ENCODE measurements around the gene KCNE1.
"Not testable (repeated sequence)": the region's sequence is repeated elsewhere in the genome, so short reads cannot be mapped to it uniquely, and the experiment has no call there.

Gene KCNE1

DNA sequence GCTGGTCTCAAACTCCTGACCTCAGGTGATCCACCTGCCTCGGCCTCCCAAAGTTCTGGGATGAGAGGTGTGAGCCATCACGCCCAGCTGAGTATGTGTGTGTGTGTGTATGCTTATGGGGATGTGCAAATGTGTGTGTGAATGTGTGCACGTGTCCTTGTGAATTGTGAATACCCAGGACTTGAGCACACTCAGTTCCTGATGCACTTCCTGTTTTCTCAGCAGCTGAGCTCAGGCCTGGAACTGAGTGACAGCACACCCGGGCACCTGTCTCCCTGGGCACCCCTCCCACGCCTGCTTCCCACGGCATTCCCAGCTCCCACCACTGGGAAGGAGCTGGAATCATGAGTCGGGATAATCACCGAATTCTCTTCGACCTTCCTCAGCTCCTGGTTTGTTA, 104.7 kb downstream of the KCNE1 start:
- DNase-seq (ENCODE audit: low read depth): not testable (repeated sequence)

- not testable (repeated sequence) for DNase-seq (ENCODE audit: low read depth)
Measured at GRCh38 chr21:34406676-34407075, 105.3 kb downstream of the KCNE1 start.

GRCh38 chr21:34406102-34406501, 105.9 kb downstream of the KCNE1 start:
- not testable (repeated sequence) for DNase-seq (ENCODE audit: low read depth)

GRCh38 chr21:34405686-34406085, 106.3 kb downstream of the KCNE1 start:
- not testable (repeated sequence) for DNase-seq (ENCODE audit: low read depth)

GRCh38 chr21:34404742-34405141, 107.3 kb downstream of the KCNE1 start:
- not testable (repeated sequence) for DNase-seq (ENCODE audit: low read depth)

DNA sequence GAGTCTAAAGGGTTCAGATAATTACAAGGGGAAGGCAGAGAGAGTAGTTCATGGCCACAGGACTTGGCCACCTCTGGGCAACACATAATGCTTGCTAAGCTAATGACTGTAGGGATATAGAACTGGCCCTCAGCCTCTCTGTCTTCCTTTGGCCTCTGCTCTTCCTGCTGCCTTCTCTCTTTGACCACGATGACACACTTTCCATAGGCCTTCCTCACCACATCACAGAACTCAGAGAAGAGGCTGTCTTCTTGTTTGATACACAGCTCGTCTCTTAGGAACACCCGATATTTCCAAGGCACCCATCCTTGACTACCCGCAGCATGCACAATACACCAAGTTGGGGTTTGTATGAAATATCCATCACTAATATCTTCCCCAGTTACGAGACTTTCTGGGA, 111.5 kb downstream of the KCNE1 start:
- not testable (repeated sequence) for DNase-seq (ENCODE audit: low read depth)
